ENCODE measurements around the gene SNED1.

DNA sequence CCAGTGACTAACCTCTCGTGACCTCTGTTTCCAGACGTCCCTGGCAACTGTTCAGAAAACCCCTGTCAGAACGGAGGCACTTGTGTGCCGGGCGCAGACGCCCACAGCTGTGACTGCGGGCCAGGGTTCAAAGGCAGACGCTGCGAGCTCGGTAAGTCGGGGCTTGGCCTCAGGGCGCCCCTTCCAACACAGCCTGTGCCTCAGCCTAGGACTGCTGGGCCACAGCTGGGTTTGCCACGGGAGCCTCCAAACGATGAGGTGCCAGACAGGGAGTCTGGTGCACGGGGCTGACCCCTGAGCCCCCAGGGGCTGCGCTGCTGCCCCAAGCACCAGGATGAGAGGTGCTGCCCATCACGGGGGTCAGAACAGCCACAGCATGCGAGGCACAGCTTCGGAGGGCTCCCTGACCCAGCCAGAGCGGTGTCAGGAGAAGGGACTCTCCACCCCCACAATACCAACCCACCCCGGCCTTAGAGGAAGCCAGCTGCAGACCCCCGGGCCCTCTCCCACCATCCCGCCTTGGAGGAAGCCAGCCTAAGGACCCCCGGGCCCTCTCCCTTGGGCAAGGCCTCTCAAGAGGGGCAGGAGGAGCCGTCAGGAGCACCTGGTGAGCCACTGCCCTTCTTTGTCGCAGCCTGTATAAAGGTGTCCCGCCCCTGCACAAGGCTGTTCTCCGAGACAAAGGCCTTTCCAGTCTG, 83.4 kb downstream of the SNED1 start:
- no peak for TF ChIP-seq CTCF (IDR thresholded peaks at IDR 0.05)
- no peak for TF ChIP-seq POLR2A (IDR thresholded peaks at IDR 0.05)
- TF ChIP-seq POLR2AphosphoS5 (IDR thresholded peaks at IDR 0.05): no peak

Data from sigmoid colon (tissue), 4 donors.